ENCODE results near the gene TSFM.
"Not testable (repeated sequence)": the region's sequence is repeated elsewhere in the genome, so short reads cannot be mapped to it uniquely, and the experiment has no call there.

Gene TSFM

DNA sequence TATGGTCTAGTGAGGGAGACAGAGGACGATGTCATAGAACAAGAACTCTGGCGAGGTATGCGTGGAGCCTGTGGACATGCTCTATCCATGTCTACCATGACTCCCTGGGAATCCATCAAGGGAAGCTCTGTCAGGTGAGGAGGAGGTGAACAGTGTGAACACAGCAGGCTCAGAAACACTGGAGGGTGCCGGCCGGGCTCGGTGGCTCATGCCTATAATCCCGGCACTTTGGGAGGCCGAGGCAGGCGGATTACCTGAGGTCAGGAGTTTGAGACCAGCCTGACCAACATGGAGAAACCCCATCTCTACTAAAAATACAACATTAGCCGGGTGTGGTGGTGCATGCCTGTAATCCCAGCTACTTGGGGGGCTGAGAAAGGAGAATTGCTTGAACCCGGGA is 8.0 kb upstream of the TSFM start:
- H3K27ac ChIP-seq, H3K4me3 ChIP-seq: not testable (repeated sequence)

DNA sequence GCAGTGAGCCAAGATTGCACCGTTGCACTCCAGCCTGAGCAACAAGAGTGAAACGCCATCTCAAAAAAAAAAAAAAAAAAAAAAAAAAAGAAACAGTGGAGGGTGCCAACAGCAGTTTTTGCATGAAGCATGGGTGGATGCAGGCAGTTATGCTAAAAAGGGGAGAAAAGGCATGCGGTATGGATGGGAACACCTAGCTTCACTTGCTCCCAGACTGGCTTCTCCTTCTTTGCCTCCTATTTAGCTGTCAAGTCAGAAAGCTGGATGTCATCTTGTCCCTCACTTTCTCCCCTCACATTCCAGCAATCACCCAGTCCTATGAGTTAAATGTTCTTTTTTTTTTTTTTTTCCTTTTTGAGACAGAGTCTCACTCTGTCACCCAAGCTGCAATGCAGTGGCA is 7.5 kb upstream of the TSFM start:
- H3K27ac ChIP-seq = no peak overlapping the region
- H3K4me3 ChIP-seq = no peak overlapping the region

DNA sequence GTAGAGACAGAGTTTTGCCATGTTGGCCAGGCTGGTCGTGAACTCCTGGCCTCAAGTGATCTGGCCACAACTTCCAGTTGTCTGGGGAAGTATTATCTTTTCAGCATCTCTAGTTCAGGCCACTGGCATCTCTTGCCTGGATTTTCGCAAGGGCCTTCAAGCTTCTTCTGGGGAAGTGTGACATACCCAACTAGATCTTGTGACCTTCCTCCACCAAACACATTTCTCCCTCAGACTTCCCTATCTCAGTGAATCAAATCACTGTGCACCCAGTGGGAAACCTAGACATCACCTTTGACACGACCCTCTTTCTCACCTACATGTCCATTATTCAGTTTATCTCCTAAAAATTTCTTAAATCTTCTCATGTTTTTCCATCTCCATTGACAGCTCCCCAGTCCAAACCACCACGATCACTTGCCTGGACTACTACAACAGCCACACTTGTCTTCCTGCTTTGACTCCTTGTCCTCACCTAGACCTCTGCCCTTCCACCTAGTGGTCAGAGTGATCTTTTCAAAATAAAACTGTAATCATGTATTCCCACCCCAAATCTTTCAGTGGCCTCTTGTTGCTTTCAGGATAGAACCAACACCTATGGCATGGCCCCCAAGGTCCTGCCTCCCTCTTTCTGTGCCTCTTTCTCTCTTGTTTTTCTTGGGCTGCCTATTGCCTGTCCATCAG is 6.9 kb upstream of the TSFM start:
- no peak overlapping the region for H3K4me3 ChIP-seq

DNA sequence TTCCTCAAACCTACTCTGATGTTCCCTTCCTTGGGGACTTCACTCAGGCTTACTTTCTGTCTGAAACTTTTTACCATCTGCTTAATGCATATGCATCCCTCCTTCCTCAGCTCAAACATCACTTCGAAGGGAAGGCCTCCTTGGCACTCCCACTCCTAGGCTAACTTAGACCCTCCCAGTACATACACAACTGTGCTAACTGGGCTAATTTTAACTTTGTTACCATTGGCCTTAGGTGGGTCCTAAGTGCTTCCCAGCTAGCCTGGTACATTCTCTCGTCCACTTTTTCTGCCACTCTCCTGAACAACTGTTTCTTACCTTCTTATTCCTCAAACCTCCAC is 6.4 kb upstream of the TSFM start:
- Histone ChIP-seq H3K27ac (peak overlapping the region in 1 of 21 experiments; percentile 29), H3K4me3 (no peak overlapping the region)

More for the DNA sequence above, 6.9 kb upstream of the TSFM start:
- H3K27ac ChIP-seq = peak overlapping the region in 1 of 21 experiments; percentile 29

DNA sequence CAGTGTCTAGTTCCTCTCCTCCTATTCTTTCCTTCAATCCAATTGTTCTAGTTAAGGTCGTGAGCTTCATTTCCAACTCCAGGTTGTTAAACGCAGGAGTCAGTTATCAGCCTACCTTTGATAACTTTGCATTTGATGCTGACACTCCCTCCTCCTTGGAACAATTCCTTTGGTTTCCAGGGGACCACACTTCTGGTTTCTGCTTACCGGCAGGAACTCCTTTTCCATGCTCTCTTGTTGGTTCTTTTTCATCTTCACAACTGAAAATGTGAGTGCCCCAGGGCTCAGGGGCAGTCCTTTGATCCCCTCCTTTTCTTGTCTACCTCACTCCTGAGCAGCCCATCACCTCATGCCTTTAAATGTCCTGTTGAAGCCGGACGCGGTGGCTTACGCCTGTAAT is 5.2 kb upstream of the TSFM start:
- peak overlapping the region in 1 of 21 experiments; percentile 4 for H3K27ac ChIP-seq

DNA sequence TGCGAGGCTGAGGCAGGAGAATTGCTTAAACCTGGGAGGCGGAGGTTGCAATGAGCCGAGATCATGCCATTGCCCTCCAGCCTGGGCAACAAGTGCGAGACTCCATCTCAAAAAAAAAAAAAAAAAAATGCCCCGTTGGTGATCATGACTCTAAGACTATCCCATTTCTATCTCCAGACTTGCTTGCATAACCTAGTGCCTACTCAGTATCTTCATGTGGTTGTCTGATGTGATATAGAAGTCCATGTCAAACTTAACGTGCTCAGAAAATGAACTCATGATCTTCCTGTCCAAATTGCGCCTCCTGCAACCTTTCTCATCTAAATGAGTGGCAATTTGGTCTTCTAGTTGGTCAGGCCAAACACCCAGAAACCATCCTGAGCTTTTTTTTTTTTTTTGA is 4.7 kb upstream of the TSFM start:
- H3K4me3 ChIP-seq = no peak overlapping the region
- no peak overlapping the region for H3K27ac ChIP-seq

More for the DNA sequence above, 5.2 kb upstream of the TSFM start:
- H3K4me3 ChIP-seq = no peak overlapping the region

DNA sequence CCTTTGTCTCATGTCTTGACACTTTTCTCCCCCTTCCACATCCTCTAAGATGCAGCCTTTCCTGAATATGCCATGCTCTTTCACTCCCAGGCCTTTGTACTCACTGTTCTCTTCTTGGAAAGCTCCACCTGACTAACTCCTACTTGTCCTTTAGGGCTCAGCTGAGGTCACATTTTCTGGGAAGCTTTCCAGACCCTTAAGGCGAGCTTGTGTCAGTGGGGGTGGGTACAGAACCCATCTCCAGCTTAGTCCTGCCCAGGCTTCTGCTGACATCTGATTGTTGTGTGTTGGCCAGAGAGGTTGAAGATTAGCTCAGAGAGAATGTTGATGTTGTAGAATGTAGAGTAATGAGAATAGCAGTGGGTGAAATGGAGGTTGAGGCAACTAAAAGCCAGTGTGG is 2.9 kb upstream of the TSFM start:
- peak overlapping the region in 4 of 21 experiments; percentile 6 to 89 (median 36) for H3K27ac ChIP-seq
- H3K4me3 ChIP-seq = no peak overlapping the region

DNA sequence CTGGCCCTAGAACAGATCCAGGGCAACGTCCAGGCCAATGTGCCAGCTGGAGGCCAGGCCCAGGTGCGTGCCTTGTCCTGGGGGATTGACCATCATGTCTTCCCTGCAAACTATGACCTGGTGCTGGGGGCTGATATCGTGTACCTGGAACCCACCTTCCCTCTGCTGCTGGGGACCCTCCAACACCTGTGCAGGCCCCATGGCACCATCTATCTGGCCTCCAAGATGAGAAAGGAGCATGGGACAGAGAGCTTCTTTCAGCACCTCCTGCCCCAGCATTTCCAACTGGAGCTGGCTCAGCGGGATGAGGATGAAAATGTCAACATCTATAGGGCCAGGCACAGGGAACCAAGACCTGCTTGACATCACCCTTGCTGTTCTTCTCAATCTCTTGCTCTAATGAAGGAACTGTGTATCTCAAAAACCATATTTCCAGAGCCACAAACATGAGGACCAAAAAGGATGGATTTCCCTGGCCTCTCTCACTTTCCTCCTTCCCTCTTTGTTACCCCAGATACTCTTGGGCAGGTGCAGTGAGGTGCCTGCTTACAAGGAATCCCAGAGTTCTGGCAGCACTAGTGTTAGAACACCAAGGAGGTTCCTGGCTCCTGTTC is 2.2 kb upstream of the TSFM start:
- Histone ChIP-seq H3K4me3 (no peak overlapping the region), H3K27ac (peak overlapping the region in 12 of 21 experiments; percentile 6 to 89 (median 38))

DNA sequence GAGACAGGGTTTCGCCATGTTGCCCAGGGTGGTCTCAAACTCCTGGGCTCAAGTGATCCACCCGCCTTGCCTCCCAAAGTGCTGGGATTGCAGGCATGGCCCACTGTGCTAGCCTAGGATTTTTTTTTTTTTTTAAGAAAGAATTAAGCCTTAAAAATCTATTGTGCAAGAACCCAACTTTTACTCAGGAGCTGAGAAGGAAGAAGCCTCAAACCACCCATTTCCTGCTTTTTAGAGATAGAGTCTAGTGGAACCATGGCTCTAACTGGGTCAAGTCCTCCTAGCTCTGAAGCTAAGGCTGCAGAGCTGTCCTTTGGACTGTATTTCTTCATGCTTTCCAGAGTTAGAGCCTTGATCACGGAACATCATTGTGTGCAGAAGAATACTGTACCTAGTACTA is 1.3 kb upstream of the TSFM start:
- H3K27ac ChIP-seq = peak overlapping the region in 11 of 21 experiments; percentile 6 to 89 (median 37)
- H3K4me3 ChIP-seq = no peak overlapping the region

DNA sequence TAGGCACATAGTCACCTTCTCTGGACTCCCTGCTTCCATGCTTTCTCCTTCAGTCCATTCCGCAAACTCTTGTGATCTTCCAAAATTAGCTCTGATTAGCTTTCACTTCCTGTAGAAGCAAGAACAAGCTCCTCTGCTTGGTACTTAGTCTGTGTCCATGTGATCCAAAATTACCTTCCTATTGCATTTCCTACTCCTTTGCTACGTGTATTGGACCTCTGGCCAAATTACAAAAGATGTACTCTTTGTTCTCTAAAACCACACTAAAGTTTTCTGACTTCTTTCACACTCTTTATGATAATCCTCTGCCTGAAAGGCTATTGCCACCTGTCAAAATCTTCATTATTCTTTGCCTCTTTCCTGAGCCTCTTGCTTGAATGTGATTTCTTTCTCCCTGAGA is 786 bp upstream of the TSFM start:
- Histone ChIP-seq H3K27ac (peak overlapping the region in 11 of 21 experiments; percentile 8 to 89 (median 38)), H3K4me3 (no peak overlapping the region)

DNA sequence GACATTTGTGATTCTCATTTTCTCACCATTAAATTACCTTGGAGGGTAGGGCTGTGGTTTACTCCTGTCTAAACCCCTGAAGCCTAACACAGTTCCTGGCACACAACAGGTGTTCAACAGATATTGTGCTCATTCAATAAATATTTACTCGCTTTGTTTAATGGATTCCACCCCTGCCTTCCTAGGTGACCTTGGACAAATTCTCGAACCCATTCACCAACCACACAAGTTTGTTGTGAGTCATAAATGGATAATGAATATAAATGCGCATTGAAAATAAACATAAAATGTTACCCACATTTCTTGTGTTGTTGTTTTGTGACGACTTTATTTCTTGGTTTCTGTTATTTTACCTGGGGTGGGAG is 362 bp upstream of the TSFM start:
- peak overlapping the region in 4 of 7 experiments; percentile 65 to 99 (median 84) for H3K4me3 ChIP-seq

DNA sequence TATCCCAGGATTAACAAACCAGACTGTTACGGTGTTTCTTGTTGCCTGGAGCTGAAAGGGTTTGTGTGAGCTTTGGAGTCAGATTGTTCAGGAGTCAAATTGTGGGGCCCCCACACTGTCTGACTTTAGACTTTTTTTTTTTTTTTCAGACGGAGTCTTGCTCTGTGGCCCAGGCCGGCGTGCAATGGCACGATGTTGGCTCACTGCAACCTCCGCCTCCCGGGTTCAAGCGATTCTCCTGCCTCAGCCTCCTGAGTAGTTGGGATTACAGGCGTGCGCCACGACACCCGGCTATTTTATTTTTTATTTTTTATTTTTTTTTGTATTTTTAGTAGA is 847 bp downstream of the TSFM start:
- Histone ChIP-seq H3K4me3 (peak overlapping the region; percentile 65 to 99 (median 77)), H3K27ac (peak overlapping the region in 13 of 21 experiments; percentile 58 to 89 (median 85))

More for the DNA sequence above, 362 bp upstream of the TSFM start:
- H3K27ac ChIP-seq = peak overlapping the region in 12 of 21 experiments; percentile 8 to 89 (median 84)

DNA sequence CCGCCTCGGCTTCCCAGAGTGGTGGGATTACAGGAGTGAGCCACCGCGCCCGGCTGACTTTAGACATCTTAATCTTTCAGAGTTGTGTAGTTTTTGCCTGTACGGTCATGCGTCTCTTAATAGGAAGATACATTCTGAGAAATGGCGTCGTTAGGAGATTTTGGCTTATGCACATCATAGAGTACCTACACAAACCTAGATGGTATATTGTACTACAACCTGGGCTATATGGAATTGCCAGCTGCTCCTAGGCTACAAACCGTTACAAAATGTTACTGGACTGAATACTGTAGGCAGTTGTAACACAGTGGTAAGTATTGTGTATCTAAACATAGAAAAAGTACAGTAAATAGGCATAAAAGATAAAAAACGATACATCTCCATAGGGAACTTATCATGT is 1.3 kb downstream of the TSFM start:
- H3K27ac ChIP-seq = peak overlapping the region in 1 of 21 experiments; percentile 89
- H3K4me3 ChIP-seq = peak overlapping the region in 4 of 7 experiments; percentile 65 to 99 (median 94)

DNA sequence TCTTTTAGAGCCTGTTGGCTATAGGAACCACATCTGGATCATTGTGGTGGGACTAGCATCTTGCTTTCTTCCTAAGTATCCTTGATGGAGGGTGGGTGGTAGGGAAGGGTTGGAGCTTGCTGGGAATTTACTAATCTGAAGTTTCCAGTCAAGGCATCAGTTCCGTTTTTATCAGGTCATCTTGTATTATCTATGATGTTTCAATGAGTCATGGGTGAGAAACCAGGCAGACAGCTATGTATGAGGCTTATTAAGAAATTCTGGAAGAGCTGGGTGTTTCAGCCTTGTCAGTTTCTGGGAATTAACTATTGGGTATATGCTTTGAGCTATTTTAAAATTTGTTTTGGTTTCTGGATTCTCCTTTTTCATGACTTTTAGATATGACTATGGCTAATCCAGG is 11.3 kb downstream of the TSFM start:
- Histone ChIP-seq H3K27ac (peak overlapping the region in 11 of 21 experiments; percentile 47 to 74 (median 60)), H3K4me3 (no peak overlapping the region)

DNA sequence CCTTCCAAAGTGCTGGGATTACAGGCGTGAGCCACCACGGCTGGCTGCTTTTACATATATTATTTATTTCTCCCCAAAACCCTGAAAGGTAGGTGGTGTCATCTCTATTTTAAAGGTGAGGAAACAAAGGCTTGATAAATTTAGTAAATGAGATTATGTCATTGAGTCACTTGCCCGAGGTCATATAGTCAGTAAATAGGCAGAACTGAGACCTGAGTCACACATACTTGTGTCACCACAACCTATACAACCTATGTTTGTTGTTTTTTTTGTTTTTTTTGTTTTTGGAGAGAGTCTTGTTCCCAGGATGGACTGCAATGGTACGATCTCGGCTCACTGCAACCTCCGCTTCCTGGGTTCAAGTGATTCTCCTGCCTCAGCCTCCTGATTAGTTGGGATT is 12.8 kb downstream of the TSFM start:
- Histone ChIP-seq H3K27ac (peak overlapping the region in 4 of 21 experiments; percentile 54 to 74 (median 70)), H3K4me3 (no peak overlapping the region)

DNA sequence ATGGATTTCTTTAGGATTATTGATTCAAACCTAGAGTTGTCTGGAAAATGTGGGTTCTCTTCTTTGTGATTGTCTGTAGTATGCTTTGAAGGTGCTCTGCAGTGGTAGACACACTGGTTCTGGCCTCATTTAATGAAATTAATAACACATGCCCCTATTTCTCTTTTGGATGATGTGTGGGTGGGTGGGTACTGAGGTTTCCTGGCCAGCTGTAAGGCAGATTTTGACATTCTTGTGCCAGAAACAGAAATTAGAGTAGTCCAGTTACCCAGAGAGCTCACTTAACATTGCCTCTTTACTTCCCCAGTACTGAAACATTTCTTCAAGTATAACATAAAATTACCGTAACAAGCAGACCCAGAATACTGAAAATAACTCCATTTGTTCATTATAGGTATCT is 14.4 kb downstream of the TSFM start:
- no peak overlapping the region for H3K4me3 ChIP-seq
- H3K27ac ChIP-seq = peak overlapping the region in 3 of 21 experiments; percentile 26 to 35 (median 32)

DNA sequence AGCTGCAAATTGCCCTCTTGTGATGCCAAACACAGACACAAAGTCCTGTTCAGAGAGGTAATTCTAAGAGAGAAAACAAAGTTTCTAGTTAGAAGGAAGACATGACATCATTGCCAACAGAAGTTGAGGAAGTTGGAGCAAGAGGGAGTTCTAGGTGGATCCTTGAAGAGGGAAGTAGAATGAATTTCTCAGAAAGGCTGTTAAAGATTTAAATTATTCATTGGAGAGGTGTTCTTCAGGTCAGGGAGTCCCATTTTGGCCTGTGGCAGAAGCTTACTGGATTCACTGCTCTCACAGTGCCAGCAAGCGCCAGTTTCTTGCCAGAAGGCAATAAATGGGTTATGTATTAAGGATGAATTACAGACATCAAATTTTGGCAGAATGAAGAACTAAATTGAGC is 15.3 kb downstream of the TSFM start:
- Histone ChIP-seq H3K4me3 (no peak overlapping the region), H3K27ac (peak overlapping the region in 6 of 21 experiments; percentile 11 to 47 (median 29))

DNA sequence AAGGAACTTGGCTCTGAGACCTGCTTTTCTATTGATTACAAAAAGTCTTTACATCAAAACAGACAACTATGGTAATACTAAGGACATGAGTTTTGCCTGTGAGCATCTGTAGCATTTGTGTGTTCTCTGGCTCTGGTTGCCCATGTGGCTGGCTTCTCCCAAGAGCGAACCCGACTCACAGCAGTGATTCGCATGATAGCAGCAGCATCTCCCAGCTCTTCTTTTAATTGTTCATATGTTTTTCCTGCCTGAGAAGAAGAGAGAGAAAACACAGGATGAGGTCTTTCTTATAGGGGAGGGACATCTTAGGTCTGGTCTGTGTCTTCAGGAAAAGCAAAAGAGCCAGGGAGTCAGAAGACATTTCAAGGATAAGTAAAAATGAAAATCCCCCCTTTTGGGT is 18.4 kb downstream of the TSFM start:
- H3K4me3 ChIP-seq = no peak overlapping the region

DNA sequence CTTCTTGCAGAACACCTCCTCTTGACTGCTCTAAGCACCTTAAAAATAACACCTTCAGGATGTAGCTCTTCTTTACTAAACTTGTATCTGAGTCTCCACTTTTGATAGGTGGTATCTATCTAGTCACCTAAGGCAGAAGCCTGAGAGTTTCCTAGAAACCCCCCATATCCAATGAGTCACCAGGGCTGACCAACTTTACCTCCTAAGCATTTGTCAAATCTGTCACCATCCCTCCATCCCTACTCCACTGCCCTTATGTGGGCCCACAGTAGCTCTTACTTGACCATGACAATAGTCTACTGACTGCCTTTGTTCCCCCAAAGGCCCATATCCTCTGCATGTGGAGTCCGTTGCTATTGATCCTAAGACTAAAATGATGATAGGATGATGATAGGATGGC is 20.0 kb downstream of the TSFM start:
- H3K4me3 ChIP-seq = no peak overlapping the region
- H3K27ac ChIP-seq = no peak overlapping the region

More for the DNA sequence above, 18.4 kb downstream of the TSFM start:
- no peak overlapping the region for H3K27ac ChIP-seq

DNA sequence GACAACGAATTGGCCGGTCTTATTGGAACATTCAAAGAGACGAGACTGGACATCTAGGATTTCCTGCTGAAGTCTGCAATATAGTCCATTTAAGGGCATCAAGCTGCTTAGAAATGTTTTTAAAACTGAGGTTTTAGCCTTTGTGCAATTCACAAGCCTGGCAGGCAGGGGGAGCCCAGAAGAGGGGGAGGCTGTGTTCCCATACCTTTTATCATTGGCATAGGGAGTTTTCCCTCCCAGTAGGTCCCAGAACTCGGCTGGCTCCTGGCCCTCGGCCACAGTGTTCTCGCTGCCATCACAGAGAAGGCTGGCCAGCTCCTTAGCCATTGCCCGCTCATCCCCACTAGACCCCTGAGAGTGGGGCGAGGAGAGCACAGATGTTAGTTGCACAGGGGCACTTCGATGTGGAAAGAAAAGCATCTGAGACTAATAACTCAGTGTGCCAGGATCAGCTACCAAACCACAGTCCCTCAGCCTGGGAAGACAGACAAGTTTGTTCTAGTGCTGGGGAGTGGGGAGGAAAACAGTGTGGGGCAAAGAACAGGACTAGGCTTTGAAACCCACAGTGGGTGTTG is 20.8 kb downstream of the TSFM start:
- peak overlapping the region in 4 of 21 experiments; percentile 2 to 15 (median 10) for H3K27ac ChIP-seq
- no peak overlapping the region for H3K4me3 ChIP-seq

DNA sequence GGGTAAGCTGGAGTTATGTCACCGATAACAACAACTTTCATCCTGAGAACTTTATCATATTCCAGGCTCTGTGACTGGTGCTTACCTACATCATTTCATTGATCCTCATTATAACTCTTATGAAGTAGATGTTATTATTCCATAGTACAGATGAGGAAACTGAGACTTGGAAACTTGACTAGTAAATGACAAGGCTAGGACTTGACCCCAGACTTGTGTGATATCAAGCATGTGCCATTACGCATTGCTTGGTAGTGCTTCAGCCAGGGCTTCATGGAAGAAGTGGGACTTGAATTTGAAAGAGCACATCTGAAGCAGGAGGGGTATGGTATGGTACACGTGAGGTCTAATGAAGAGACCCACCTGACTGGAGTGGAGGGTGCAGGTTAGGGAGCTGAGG is 24.1 kb downstream of the TSFM start:
- H3K4me3 ChIP-seq = no peak overlapping the region
- no peak overlapping the region for H3K27ac ChIP-seq
